GM19395 (cell line): Measurements from ENCODE around the gene CENPE.

ENCODE experiments used
- ATAC-seq: cut with Tn5 transposase; IDR thresholded peaks from one replicate; pipeline ENCODE4 v1.9.1; 2021; ENCODE audit warnings: mild to moderate bottlenecking, moderate library complexity; ENCODE audit not compliant: unreplicated experiment

Gene CENPE

GRCh38 chr4:103129174-103129573 is 69.0 kb downstream of the CENPE start:
- ATAC-seq = no peak

DNA sequence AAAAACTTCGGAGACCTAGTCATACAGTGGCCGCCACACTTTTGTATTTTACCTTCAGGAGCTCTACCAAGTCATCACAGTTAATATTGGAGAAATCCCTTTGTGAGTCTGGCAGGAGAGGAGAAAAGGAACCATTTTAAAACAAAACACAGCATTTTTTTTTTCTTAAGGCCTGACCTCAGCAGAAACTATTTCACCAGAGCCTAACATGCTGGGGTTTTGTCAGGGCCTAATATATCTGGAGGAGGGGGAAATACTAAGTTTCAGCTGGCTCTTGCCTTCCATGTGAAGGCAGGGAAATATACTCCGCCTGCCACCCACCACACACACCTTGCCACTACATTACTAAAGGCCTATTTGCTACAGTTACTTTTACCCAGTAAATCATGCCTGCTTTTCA is 72.0 kb downstream of the CENPE start:
- no peak for ATAC-seq

GRCh38 chr4:103123114-103123513 is 75.0 kb downstream of the CENPE start:
- ATAC-seq = no peak

GRCh38 chr4:103118166-103118565 is 80.0 kb downstream of the CENPE start:
- ATAC-seq = no peak

DNA sequence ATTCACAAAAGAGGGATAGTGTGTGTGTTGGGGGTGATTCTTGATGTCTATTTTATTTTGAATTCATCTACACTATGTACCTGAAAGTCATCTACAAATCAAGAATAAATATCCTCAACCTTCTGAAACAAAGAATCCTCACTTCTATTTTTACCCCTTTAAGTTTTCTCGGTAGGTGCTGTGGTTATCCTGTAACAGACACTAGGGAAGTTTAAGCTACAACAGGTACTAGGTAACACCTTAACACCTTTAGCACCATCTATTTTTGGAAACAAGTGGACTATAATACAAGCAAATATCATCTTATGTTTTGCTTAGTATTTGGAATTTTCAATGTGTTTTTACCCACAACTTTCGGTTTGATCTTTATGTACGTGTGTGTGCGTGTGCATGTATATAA is 86.5 kb downstream of the CENPE start:
- ATAC-seq = no peak

- no peak for ATAC-seq
Observed at GRCh38 chr4:103108542-103108941, 89.6 kb downstream of the CENPE start.

GRCh38 chr4:103105558-103106356 is 92.4 kb downstream of the CENPE start:
- no peak for ATAC-seq

- no peak for ATAC-seq
Observed at GRCh38 chr4:103104886-103105285, 93.3 kb downstream of the CENPE start.

GRCh38 chr4:103100691-103101090 is 97.5 kb downstream of the CENPE start:
- ATAC-seq = no peak

DNA sequence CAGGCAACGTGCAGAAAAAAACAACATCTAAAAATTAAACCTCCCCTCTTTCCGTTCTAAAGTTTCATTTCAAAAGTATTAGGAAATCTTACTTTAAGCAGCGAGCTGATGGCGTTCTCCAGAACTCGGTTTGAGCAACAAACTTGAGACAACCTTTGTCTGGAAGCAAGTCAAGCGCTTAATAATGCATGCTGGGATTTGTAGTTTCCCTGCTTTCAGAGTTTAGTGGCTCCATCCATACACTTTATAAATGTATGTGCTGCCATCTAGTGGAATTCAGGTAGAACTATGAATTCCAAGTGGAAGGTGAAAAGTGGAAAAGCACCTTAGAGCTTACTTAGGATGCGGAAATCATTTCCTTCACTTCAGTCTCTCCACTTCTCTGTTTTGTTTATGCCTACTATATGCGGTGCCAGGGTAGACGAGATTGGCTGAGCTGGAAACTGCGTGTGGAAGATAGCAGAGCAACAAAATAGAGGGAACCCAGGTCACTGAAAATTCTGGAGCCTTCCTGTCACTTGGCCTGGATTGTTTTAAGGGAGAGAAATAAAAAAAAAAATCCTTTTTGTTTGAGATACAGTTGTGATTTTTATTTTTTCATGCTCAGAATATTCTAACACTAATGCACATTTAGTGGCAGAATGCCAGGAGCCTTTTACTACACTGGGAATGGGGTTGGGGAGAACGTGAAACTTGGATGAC is 98.3 kb downstream of the CENPE start, which contains the start of gene BDH2:
TSS of gene BDH2 (minus strand) at position 144 of the 702 bp plus-strand sequence. CDS start 3,580 bp downstream, outside the sequence.
- peak; percentile 96 for ATAC-seq

- no peak for ATAC-seq
Observed at GRCh38 chr4:103098756-103099440, 99.2 kb downstream of the CENPE start.

- no peak for ATAC-seq
Observed at GRCh38 chr4:103098341-103098740, 99.8 kb downstream of the CENPE start.

GRCh38 chr4:103097112-103097511 is 101.0 kb downstream of the CENPE start:
- no peak for ATAC-seq

GRCh38 chr4:103095080-103095479 is 103.1 kb downstream of the CENPE start:
- no peak for ATAC-seq

GRCh38 chr4:103092245-103092644 is 105.9 kb downstream of the CENPE start:
- no peak for ATAC-seq

- ATAC-seq = peak; percentile 80
Observed at GRCh38 chr4:103091601-103092223, 106.4 kb downstream of the CENPE start.

DNA sequence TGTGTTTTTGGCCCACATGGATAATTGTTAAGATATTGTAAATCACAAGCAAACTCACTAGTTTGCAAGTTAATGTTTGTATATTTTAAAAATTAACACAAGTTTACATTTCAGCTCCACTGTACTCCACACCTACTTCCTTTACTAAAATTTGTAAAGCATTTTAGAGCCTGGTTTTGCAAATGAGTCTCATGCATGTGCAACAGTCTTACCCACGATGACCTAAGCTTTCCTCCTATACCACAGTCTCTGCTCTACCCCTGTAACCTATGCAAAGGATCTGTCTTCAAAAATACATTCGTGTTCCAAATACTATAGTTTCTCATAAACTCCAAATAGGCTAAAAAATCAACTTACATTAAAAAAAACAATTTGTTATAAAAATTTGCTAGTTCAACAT is 108.7 kb downstream of the CENPE start:
- ATAC-seq = no peak

DNA sequence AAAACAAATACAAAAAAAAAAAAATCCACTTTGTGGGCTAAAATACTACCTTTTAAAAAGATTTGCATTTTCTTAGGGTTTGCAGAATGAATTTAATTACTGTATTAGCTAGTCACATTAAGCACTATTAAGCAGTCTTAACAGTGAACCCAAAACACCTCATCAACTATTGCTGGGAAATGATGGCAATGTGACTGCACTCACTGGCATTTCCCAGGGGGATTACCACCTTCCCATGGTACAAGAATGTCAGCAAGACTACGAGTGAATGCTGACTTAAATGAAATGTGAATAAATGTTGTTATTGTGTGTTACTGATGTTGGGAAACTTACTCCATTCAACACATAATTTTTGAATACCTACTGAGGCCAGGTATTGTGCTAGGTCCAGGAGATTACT is 111.6 kb downstream of the CENPE start:
- ATAC-seq = no peak

DNA sequence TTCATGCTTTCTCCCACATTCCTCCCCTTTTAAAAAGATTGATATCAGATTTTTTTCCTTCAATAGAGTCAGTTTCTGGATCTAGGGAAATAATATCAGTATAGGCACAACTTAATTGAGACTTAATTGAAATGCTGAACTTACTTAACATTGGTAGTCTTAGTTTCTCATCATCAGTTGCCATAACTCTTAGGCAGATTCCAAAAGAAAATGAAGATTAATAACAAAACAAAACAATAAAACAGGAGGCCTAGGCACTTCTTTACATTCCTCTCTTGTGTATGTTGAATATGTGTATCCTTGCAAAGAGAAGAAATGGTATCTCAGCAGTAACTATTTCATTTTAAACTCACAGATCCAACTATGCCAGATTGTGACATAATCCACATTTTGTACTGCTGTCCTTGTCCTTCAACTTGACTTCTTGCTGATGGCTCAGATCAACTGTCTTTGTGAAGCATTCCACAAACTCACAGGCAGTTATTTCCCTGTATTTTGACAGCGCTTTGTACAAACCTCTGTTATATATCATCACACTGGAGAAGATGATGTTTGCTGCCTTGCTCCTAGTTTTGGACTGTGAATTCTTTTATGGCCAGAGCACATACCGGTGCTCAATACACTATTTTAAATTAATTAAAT is 112.5 kb downstream of the CENPE start:
- ATAC-seq = no peak

DNA sequence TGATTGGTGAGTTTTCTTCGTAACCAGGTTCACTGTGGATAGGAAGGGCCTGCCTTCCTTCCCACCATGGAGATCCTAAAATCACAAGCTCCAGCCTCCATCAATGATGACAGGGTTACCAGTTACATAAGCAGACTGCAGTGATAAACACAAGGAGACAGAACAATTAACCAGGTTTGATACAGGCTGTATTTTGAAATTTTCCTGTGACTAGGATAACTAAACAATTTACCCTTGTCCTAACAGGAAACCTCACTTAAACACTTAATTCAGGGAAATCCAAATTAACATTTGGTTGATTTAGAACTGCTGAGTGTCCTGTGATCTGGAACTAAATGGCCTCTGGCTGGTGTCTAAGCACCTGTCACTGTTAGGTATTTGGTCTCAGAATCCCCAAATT is 118.5 kb downstream of the CENPE start:
- no peak for ATAC-seq
